ENCODE measurements around the gene SLC5A8. TPM values are rescaled to one million over a fixed set of nuclear protein-coding genes. Genes with fewer than 3 reads are reported as not detected.

Gene SLC5A8
- total and polyA plus RNA-seq, 2 experiments from 2014 or later: not detected

GRCh38 chr12:101243616-101244015 lies 33.6 kb upstream of the SLC5A8 start:
- Histone ChIP-seq H3K9me2 (replicated peaks; ENCODE audit: insufficient read depth) (no peaks in the 10 kb centered on the region), H3K4me2 (no peak overlapping the region), H3K36me3 (replicated peaks; ENCODE audit: insufficient read depth, low read depth) (no peaks in the 10 kb centered on the region), H4K20me1 (ENCODE audit: insufficient read depth, poor library complexity, severe bottlenecking) (no peaks in the 10 kb centered on the region), H3K4me1 (ENCODE audit: insufficient read depth) (no peaks in the 10 kb centered on the region), H3K27ac (no peak overlapping the region), H3K79me2 (no peaks in the 10 kb centered on the region), H2AFZ (no peak overlapping the region), H3K27me3 (no peaks in the 10 kb centered on the region), H3K9me3 (ENCODE audit: low read depth) (no peaks in the 10 kb centered on the region), H3K4me3 (no peak overlapping the region)
- WGBS (ENCODE audit: low lambda C conversion rate, missing lambda C conversion rate): 88% methylated on average over 2 of the region's 2 CpGs
- TF ChIP-seq CTCF (IDR thresholded peaks at IDR 0.05; ENCODE audit: poor library complexity): no peak
- no peak for TF ChIP-seq EZH2 (IDR thresholded peaks at IDR 0.05; ENCODE audit: borderline replicate concordance)
- TF ChIP-seq EZH2phosphoT487 (IDR thresholded peaks at IDR 0.05; ENCODE audit: low read depth, severe bottlenecking, unreplicated experiment): no peak
- no peak for DNase-seq (ENCODE audit: low spot score)

GRCh38 chr12:101243074-101243473 lies 33.0 kb upstream of the SLC5A8 start:
- Histone ChIP-seq H3K9me2 (replicated peaks; ENCODE audit: insufficient read depth) (no peaks in the 10 kb centered on the region), H3K79me2 (no peaks in the 10 kb centered on the region), H2AFZ (no peak overlapping the region), H3K9me3 (ENCODE audit: low read depth) (no peaks in the 10 kb centered on the region), H3K27ac (no peak overlapping the region), H3K4me3 (no peak overlapping the region), H3K4me1 (ENCODE audit: insufficient read depth) (no peaks in the 10 kb centered on the region), H4K20me1 (ENCODE audit: insufficient read depth, poor library complexity, severe bottlenecking) (no peaks in the 10 kb centered on the region), H3K27me3 (no peaks in the 10 kb centered on the region), H3K4me2 (no peak overlapping the region), H3K36me3 (replicated peaks; ENCODE audit: insufficient read depth, low read depth) (no peaks in the 10 kb centered on the region)
- TF ChIP-seq EZH2phosphoT487 (IDR thresholded peaks at IDR 0.05; ENCODE audit: low read depth, severe bottlenecking, unreplicated experiment) (no peak), CTCF (IDR thresholded peaks at IDR 0.05; ENCODE audit: poor library complexity) (no peak), EZH2 (IDR thresholded peaks at IDR 0.05; ENCODE audit: borderline replicate concordance) (no peak)
- no peak for DNase-seq (ENCODE audit: low spot score)
- 50% methylated on average over 2 of the region's 2 CpGs for WGBS (ENCODE audit: low lambda C conversion rate, missing lambda C conversion rate)

GRCh38 chr12:101238800-101239329 lies 28.8 kb upstream of the SLC5A8 start:
- Histone ChIP-seq H3K27me3 (no peaks in the 10 kb centered on the region), H3K27ac (no peak overlapping the region), H3K4me2 (no peak overlapping the region), H3K4me1 (ENCODE audit: insufficient read depth) (no peaks in the 10 kb centered on the region), H3K4me3 (no peak overlapping the region), H3K9me3 (ENCODE audit: low read depth) (no peaks in the 10 kb centered on the region), H2AFZ (no peak overlapping the region), H3K9me2 (replicated peaks; ENCODE audit: insufficient read depth) (no peaks in the 10 kb centered on the region), H4K20me1 (ENCODE audit: insufficient read depth, poor library complexity, severe bottlenecking) (no peaks in the 10 kb centered on the region), H3K79me2 (no peaks in the 10 kb centered on the region), H3K36me3 (replicated peaks; ENCODE audit: insufficient read depth, low read depth) (no peaks in the 10 kb centered on the region)
- WGBS (ENCODE audit: low lambda C conversion rate, missing lambda C conversion rate): 85% methylated on average over 6 of the region's 6 CpGs
- TF ChIP-seq EZH2phosphoT487 (IDR thresholded peaks at IDR 0.05; ENCODE audit: low read depth, severe bottlenecking, unreplicated experiment) (no peak), EZH2 (IDR thresholded peaks at IDR 0.05; ENCODE audit: borderline replicate concordance) (no peak), CTCF (IDR thresholded peaks at IDR 0.05; ENCODE audit: poor library complexity) (no peak)
- no peak for DNase-seq (ENCODE audit: low spot score)

- no peak for DNase-seq (ENCODE audit: low spot score)
- H2AFZ ChIP-seq: no peak overlapping the region
- H3K27me3 ChIP-seq: no peaks in the 10 kb centered on the region
- H3K4me2 ChIP-seq: no peak overlapping the region
- TF ChIP-seq EZH2 (IDR thresholded peaks at IDR 0.05; ENCODE audit: borderline replicate concordance): no peak
- no peak for TF ChIP-seq EZH2phosphoT487 (IDR thresholded peaks at IDR 0.05; ENCODE audit: low read depth, severe bottlenecking, unreplicated experiment)
- no peaks in the 10 kb centered on the region for H3K4me1 ChIP-seq (ENCODE audit: insufficient read depth)
- no peak overlapping the region for H3K27ac ChIP-seq
- no peaks in the 10 kb centered on the region for H3K36me3 ChIP-seq (replicated peaks; ENCODE audit: insufficient read depth, low read depth)
- H3K9me3 ChIP-seq (ENCODE audit: low read depth): no peaks in the 10 kb centered on the region
- no peak overlapping the region for H3K4me3 ChIP-seq
- H4K20me1 ChIP-seq (ENCODE audit: insufficient read depth, poor library complexity, severe bottlenecking): no peaks in the 10 kb centered on the region
- H3K9me2 ChIP-seq (replicated peaks; ENCODE audit: insufficient read depth): no peaks in the 10 kb centered on the region
- WGBS (ENCODE audit: low lambda C conversion rate, missing lambda C conversion rate): 80% methylated on average over 4 of the region's 4 CpGs
- no peaks in the 10 kb centered on the region for H3K79me2 ChIP-seq
These were observed 28.3 kb upstream of the SLC5A8 start for GRCh38 chr12:101238306-101238705.
